ENCODE measurements around the gene RSU1.

GRCh38 chr10:16612115-16612980 is 204.9 kb downstream of the RSU1 start:
- no peak for TF ChIP-seq EZH2 (IDR thresholded peaks at IDR 0.05; ENCODE audit: borderline replicate concordance, low read length)
- no peak for TF ChIP-seq CTCF (IDR thresholded peaks at IDR 0.05; ENCODE audit: low read length)

Measured in OCI-LY1 (cell line).